ENCODE measurements around the gene CELA2A. TPM values are rescaled to one million over a fixed set of nuclear protein-coding genes. Genes with fewer than 3 reads are reported as not detected.
"Not testable (repeated sequence)": the region's sequence is repeated elsewhere in the genome, so short reads cannot be mapped to it uniquely, and the experiment has no call there.

CELA2A gene
- total and polyA plus RNA-seq, 7 donors: 0.10 to 2.1 TPM; not detected in 5

DNA sequence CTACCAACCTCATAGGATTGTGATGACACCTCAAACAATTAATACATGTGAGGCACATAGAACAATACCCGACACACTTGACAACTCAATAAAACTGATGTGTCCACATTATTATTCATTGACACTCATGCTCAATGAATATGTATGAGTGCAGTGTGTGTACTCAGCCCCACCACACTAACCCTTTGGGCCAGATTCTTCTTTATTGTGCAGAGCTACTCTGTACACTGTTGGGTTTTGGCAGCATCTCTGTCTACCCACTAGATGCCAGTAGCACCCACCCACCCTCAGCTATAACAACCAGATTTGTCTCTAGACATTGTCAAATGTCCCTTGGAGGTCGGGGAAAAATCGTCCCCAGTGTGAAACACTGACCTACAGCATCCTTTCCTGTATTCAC is 57.4 kb downstream of the CELA2A start:
- ATAC-seq (no peak), DNase-seq (no peak)
- H3K4me1 ChIP-seq: no peaks in the 10 kb centered on the region
- H3K4me3 ChIP-seq: no peak overlapping the region
- intact Hi-C loops (cut with DNase I): no loop called here
- peaks cover 0 to 29% of the 10 kb centered on the region in 2 donors for H3K36me3 ChIP-seq (ENCODE audit: insufficient read depth in 1 of 2, low read depth in 1 of 2)
- H3K27ac ChIP-seq: no peak overlapping the region
- no peaks in the 10 kb centered on the region for H3K27me3 ChIP-seq (ENCODE audit: insufficient read depth in 3 of 3, low read length in 2 of 3)
- no peaks in the 10 kb centered on the region for H3K9me3 ChIP-seq
- 83 to 90% (median 89%) methylated on average over 3 of the region's 3 CpGs for WGBS, 3 donors
- TF ChIP-seq, protein P1, sequence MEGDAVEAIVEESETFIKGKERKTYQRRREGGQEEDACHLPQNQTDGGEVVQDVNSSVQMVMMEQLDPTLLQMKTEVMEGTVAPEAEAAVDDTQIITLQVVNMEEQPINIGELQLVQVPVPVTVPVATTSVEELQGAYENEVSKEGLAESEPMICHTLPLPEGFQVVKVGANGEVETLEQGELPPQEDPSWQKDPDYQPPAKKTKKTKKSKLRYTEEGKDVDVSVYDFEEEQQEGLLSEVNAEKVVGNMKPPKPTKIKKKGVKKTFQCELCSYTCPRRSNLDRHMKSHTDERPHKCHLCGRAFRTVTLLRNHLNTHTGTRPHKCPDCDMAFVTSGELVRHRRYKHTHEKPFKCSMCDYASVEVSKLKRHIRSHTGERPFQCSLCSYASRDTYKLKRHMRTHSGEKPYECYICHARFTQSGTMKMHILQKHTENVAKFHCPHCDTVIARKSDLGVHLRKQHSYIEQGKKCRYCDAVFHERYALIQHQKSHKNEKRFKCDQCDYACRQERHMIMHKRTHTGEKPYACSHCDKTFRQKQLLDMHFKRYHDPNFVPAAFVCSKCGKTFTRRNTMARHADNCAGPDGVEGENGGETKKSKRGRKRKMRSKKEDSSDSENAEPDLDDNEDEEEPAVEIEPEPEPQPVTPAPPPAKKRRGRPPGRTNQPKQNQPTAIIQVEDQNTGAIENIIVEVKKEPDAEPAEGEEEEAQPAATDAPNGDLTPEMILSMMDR (IDR thresholded peaks at IDR 0.05): no peak

DNA sequence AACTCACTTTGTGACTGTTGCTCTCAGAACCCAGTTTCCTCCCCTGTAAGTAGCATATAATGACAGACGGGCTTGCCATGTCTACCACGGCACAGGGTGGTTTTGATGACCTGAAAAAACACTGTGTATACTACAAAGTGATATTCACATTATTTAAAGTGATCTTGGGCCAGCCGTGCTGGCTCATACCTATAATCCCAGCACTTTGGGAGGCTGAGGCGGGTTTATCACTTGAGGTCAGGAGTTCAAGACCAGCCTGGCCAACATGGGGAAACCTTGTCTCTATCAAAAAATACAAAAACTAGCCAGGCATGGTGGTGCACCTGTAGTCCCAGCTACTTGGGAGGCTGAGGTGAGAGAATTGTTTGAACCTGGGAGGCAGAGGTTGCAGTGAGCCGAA is 58.0 kb downstream of the CELA2A start:
- intact Hi-C loops (cut with DNase I); H3K4me1 ChIP-seq; DNase-seq; H3K4me3 ChIP-seq; H3K27me3 ChIP-seq (ENCODE audit: insufficient read depth in 3 of 3, low read length in 2 of 3); ATAC-seq; H3K9me3 ChIP-seq; H3K27ac ChIP-seq: not testable (repeated sequence)
- peaks cover 0 to 29% of the 10 kb centered on the region in 2 donors for H3K36me3 ChIP-seq (ENCODE audit: insufficient read depth in 1 of 2, low read depth in 1 of 2)
- 90 to 96% (median 91%) methylated on average over 5 of the region's 5 CpGs for WGBS, 3 donors

DNA sequence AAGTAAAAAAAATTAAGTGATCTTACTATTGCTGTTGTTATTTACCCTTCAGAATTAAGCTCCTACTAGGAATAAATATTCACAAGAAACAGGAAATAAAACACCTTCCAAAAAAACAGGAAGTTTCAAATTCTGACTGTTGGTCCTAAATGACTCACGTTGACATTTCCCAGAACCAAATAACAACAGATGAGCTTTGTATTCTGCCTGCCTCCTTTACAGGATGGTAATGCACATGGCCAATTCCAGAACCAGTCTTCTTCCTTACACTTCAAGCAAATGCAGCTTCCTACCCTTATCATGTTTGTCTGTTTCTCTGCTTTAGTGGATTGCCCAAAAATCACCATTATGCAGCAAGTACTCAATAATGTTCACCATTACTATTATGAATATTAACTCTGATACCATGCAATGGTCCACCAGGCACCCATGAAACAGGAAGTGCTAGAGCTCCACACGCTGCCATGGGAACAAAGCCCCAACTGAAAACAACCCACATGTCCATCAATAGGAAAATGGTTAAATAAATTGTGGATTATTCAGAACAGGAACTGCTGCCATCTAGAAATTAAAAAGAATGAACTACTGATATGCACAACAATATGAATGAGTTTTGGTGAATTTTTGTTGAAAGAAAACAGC is 58.6 kb downstream of the CELA2A start:
- TF ChIP-seq, protein P1 (IDR thresholded peaks at IDR 0.05): no peak
- no peaks in the 10 kb centered on the region for H3K9me3 ChIP-seq
- H3K4me3 ChIP-seq: no peak overlapping the region
- no peak overlapping the region for H3K27ac ChIP-seq
- H3K4me1 ChIP-seq: no peaks in the 10 kb centered on the region
- WGBS, 3 donors: 51 to 69% (median 58%) methylated on average over 2 of the region's 2 CpGs
- H3K27me3 ChIP-seq (ENCODE audit: insufficient read depth in 3 of 3, low read length in 2 of 3): no peaks in the 10 kb centered on the region
- no peak for ATAC-seq
- peaks cover 0 to 29% of the 10 kb centered on the region in 2 donors for H3K36me3 ChIP-seq (ENCODE audit: insufficient read depth in 1 of 2, low read depth in 1 of 2)
- no peak for DNase-seq
- intact Hi-C loops (cut with DNase I): no loop called here

DNA sequence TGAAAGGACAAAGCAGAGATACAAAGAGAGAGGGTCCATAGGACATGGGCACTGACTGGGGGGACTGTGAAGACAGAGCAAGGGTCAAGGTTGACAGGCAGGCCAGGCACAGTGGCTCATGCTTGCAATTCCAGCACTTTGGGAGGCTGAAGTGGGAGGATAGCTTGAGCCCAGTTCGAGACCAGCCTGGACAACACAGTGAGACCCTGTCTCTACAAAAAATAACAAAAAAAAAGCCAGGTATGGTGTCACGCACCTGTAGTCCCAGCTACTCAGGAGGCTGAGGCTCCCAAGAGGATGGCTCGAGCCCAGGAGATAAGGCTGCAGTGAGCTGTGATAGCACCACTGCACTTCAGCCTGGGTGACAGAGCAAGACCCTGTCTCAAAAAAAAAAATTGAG is 63.1 kb downstream of the CELA2A start:
- H3K36me3 ChIP-seq (ENCODE audit: insufficient read depth in 1 of 2, low read depth in 1 of 2): peaks cover 0 to 20% of the 10 kb centered on the region in 2 donors
- no peak overlapping the region for H3K27ac ChIP-seq
- TF ChIP-seq, protein P1 (IDR thresholded peaks at IDR 0.05): no peak
- H3K27me3 ChIP-seq (ENCODE audit: insufficient read depth in 3 of 3, low read length in 2 of 3): no peaks in the 10 kb centered on the region
- no peaks in the 10 kb centered on the region for H3K9me3 ChIP-seq
- DNase-seq (no peak), ATAC-seq (no peak)
- intact Hi-C loops (cut with DNase I): no loop called here
- H3K4me1 ChIP-seq: peaks cover 8% of the 10 kb centered on the region
- no peak overlapping the region for H3K4me3 ChIP-seq
- 95 to 100% (median 96%) methylated on average over 3 of the region's 3 CpGs for WGBS, 3 donors

DNA sequence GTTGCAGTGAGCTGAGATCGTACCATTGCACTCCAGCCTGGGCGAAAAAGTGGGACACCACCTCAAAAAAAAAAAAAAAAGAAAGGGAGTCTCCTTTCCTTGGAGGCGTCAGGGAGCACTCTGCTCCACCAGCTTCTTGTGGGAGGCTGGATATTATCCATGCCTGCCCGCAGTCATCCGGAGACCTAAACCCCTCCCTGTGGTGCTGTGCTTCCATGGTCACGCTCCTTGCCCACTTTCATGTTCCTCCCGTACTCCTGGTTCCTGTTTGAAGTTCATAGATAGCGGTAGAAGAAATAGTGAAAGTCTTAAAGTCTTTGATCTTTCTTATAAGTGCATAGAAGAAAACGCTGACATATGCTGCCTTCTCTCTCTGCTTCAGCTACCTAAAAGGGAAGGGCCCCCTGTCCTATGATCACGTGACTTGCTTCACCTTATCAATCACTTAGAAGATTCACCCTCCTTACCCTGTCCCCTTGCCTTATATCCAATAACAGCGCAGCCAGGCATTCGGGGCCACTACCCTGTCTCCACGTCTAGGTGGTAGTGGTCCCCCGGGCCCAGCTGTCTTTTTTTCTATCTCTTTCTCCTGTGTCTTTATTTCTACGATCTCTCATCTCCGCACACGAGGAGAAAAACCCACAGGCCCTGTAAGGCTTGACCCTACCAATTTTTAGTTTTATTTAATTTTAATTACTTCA is 64.8 kb downstream of the CELA2A start:
- H3K9me3 ChIP-seq; DNase-seq; ATAC-seq; H3K4me3 ChIP-seq; H3K27ac ChIP-seq; H3K27me3 ChIP-seq (ENCODE audit: insufficient read depth in 3 of 3, low read length in 2 of 3); intact Hi-C loops (cut with DNase I): not testable (repeated sequence)
- 89 to 94% (median 92%) methylated on average over 16 to 17 of the region's 17 CpGs for WGBS, 3 donors
- peaks cover 0 to 14% of the 10 kb centered on the region in 2 donors for H3K36me3 ChIP-seq (ENCODE audit: insufficient read depth in 1 of 2, low read depth in 1 of 2)
- peaks cover 18% of the 10 kb centered on the region for H3K4me1 ChIP-seq

Other genes starting within 250 kb of the CELA2A start
- under 1 TPM in 2 of 4 donors, not detected in 2; 0.06 to 0.24 TPM for gene FHAD1, start 209.5 kb upstream of the CELA2A start, total RNA-seq
- gene FHAD1, start 209.5 kb upstream of the CELA2A start, polyA plus RNA-seq: under 1 TPM in 1 of 3 donors, not detected in 2; 0.03 TPM
- gene EFHD2, start 46.8 kb upstream of the CELA2A start, total RNA-seq: 1 to 10 TPM; 4.8 to 6.9 (median 6.5) TPM
- gene EFHD2, start 46.8 kb upstream of the CELA2A start, polyA plus RNA-seq: 1 to 10 TPM; 2.3 to 5.4 (median 4.3) TPM
- gene CTRC, start 18.3 kb upstream of the CELA2A start, total RNA-seq: under 1 TPM in 1 of 4 donors, not detected in 3; 0.17 TPM
- under 1 TPM in 2 of 3 donors, not detected in 1; 0.08 to 0.68 TPM for gene CTRC, start 18.3 kb upstream of the CELA2A start, polyA plus RNA-seq
- gene CELA2B, start 19.4 kb downstream of the CELA2A start, total RNA-seq: under 1 TPM in 1 of 4 donors, not detected in 3; 0.36 TPM
- gene CELA2B, start 19.4 kb downstream of the CELA2A start, polyA plus RNA-seq: not detected
- gene CASP9, start 67.5 kb downstream of the CELA2A start, total RNA-seq: 1 to 10 TPM; 6.1 to 8.9 (median 7.4) TPM
- 10 to 100 TPM in 1 of 3 donors, 1 to 10 TPM in 2; 5.3 to 10.5 (median 9.9) TPM for gene CASP9, start 67.5 kb downstream of the CELA2A start, polyA plus RNA-seq
- 10 to 100 TPM; 17.2 to 29.9 (median 22.7) TPM for gene DNAJC16, start 70.1 kb downstream of the CELA2A start, total RNA-seq
- gene DNAJC16, start 70.1 kb downstream of the CELA2A start, polyA plus RNA-seq: 10 to 100 TPM in 1 of 3 donors, 1 to 10 TPM in 2; 6.8 to 16.2 (median 6.8) TPM
- gene AGMAT, start 128.3 kb downstream of the CELA2A start, total RNA-seq: 10 to 100 TPM in 1 of 4 donors, 1 to 10 TPM in 3; 2.6 to 12.6 (median 3.4) TPM
- 1 to 10 TPM; 2.6 to 8.1 (median 7.2) TPM for gene AGMAT, start 128.3 kb downstream of the CELA2A start, polyA plus RNA-seq
- gene DDI2, start 160.7 kb downstream of the CELA2A start, total RNA-seq: 10 to 100 TPM; 23.8 to 80.2 (median 39.5) TPM
- 10 to 100 TPM in 2 of 3 donors, 1 to 10 TPM in 1; 4.8 to 35.4 (median 18.7) TPM for gene DDI2, start 160.7 kb downstream of the CELA2A start, polyA plus RNA-seq
- gene PLEKHM2, start 227.6 kb downstream of the CELA2A start, total RNA-seq: 100 to 1,000 TPM; 137 to 177 (median 156) TPM
- gene PLEKHM2, start 227.6 kb downstream of the CELA2A start, polyA plus RNA-seq: 100 to 1,000 TPM in 1 of 3 donors, 10 to 100 TPM in 2; 78.1 to 167 (median 86.8) TPM